ENCODE results near the gene NUDT5.

DNA sequence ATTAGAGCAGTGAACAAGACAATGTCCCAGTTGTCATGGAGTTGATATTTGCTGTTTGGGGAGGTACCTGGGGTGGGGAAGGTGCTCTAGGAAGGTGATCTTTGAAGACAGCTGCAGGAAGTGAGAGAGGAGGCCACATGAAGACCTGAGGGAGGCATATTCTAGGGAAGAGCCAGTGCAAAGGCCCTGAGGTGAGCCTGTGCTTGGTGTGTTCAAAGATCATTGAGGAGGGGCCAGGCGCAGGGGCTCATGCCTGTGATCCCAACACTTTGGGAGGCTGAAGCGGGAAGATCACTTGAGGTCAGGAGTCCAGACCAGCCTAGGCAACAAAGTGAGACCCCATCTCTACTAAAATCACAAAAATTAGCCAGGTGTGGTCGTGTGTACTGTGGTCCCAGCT, 51.2 kb downstream of the NUDT5 start:
- TF ChIP-seq, protein P1, sequence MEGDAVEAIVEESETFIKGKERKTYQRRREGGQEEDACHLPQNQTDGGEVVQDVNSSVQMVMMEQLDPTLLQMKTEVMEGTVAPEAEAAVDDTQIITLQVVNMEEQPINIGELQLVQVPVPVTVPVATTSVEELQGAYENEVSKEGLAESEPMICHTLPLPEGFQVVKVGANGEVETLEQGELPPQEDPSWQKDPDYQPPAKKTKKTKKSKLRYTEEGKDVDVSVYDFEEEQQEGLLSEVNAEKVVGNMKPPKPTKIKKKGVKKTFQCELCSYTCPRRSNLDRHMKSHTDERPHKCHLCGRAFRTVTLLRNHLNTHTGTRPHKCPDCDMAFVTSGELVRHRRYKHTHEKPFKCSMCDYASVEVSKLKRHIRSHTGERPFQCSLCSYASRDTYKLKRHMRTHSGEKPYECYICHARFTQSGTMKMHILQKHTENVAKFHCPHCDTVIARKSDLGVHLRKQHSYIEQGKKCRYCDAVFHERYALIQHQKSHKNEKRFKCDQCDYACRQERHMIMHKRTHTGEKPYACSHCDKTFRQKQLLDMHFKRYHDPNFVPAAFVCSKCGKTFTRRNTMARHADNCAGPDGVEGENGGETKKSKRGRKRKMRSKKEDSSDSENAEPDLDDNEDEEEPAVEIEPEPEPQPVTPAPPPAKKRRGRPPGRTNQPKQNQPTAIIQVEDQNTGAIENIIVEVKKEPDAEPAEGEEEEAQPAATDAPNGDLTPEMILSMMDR (IDR thresholded peaks at IDR 0.05) = no peak
- no peak for TF ChIP-seq POLR2AphosphoS5 (IDR thresholded peaks at IDR 0.05)
